ENCODE measurements around the gene MYLK2. TPM values are rescaled to one million over a fixed set of nuclear protein-coding genes. Genes with fewer than 3 reads are reported as not detected.
"Not testable (repeated sequence)": the region's sequence is repeated elsewhere in the genome, so short reads cannot be mapped to it uniquely, and the experiment has no call there.

Gene MYLK2
- total and polyA plus RNA-seq, 2 donors (not counting 1 experiment from before 2014, with no cell fraction given): under 0.01 TPM; not detected in 1

DNA sequence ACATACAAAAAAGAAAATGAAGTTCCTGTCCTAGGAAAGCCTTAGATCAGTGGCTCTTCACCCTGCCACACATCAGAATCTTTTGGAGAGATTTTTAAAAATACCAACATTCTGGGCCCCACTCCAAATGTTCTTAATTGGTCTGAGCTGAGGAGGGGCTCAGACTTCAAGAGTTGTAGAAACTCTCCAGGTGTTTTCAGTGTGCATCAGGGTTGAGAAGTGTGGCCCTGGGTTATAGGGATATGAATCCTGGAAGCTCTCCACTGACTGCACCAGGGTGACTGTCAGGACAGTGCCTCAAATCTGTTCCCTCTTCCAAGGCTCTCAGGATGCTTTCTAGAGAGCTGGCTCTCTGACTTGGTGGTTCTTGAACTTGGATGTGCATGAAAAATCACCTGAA is 5.5 kb upstream of the MYLK2 start:
- Histone ChIP-seq H3K27ac (ENCODE audit: insufficient read depth, low read length) (no peak overlapping the region), H2AFZ (ENCODE audit: low read length) (no peak overlapping the region), H3K9me3 (ENCODE audit: control insufficient read depth, insufficient read depth, low read depth, low read length) (no peaks in the 10 kb centered on the region), H3K4me2 (ENCODE audit: extremely low read depth, insufficient read depth, low read length) (no peak overlapping the region), H3K79me2 (ENCODE audit: control insufficient read depth, insufficient read depth, low read length) (no peaks in the 10 kb centered on the region), H3K4me3 (replicated peaks in 1 of 4; ENCODE audit: control extremely low read depth in 1 of 4, insufficient read depth in 1 of 4, low read depth in 3 of 4, low read length in 4 of 4) (no peak overlapping the region), H3K4me1 (ENCODE audit: control insufficient read depth, extremely low read depth, insufficient read depth, low read length) (peaks cover 23% of the 10 kb centered on the region), H3K9ac (ENCODE audit: insufficient read depth, low read length) (no peak overlapping the region), H3K27me3 (ENCODE audit: control insufficient read depth, insufficient read depth, low read length) (no peaks in the 10 kb centered on the region), H4K20me1 (ENCODE audit: control insufficient read depth, extremely low read depth, insufficient read depth, low read length) (no peaks in the 10 kb centered on the region), H3K36me3 (ENCODE audit: control insufficient read depth, insufficient read depth, low read length) (peaks cover 1% of the 10 kb centered on the region)
- no peak for DNase-seq (ENCODE audit: low read depth in 2 of 2)
- no peak for TF ChIP-seq CTCF (conservative IDR thresholded peaks at IDR 0.05 in 1 of 2, IDR thresholded peaks at IDR 0.05 in 1 of 2; ENCODE audit: low read depth in 1 of 2, low read length in 2 of 2)
- TF ChIP-seq EZH2 (IDR thresholded peaks at IDR 0.05; ENCODE audit: low read length, missing control alignments): no peak

DNA sequence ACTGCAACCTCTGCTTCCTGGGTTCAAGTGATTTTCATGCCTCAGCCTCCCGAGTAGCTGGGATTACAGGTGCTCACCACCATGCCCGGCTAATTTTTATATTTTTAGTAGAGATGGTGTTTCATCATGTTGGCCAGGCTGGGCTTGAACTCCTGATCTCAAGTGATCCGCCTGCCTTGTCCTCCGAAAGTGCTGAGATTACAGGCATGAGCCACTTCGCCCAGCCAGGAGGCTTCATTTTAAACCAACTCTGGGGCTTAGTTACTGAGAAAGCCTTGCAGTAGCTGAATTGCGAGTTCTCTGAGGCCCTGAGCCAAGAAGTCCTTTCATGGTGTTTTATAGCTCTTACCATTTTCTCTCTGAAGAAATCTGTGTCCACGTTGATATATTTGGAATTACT is 5.0 kb upstream of the MYLK2 start:
- not testable (repeated sequence) for H3K27me3 ChIP-seq (ENCODE audit: control insufficient read depth, insufficient read depth, low read length); H3K4me2 ChIP-seq (ENCODE audit: extremely low read depth, insufficient read depth, low read length); H3K9ac ChIP-seq (ENCODE audit: insufficient read depth, low read length); H3K27ac ChIP-seq (ENCODE audit: insufficient read depth, low read length); H3K4me3 ChIP-seq (replicated peaks in 1 of 4; ENCODE audit: control extremely low read depth in 1 of 4, insufficient read depth in 1 of 4, low read depth in 3 of 4, low read length in 4 of 4); H3K36me3 ChIP-seq (ENCODE audit: control insufficient read depth, insufficient read depth, low read length); H3K79me2 ChIP-seq (ENCODE audit: control insufficient read depth, insufficient read depth, low read length); DNase-seq (ENCODE audit: low read depth in 2 of 2); H3K9me3 ChIP-seq (ENCODE audit: control insufficient read depth, insufficient read depth, low read depth, low read length); H4K20me1 ChIP-seq (ENCODE audit: control insufficient read depth, extremely low read depth, insufficient read depth, low read length); H2AFZ ChIP-seq (ENCODE audit: low read length)
- peaks cover 23% of the 10 kb centered on the region for H3K4me1 ChIP-seq (ENCODE audit: control insufficient read depth, extremely low read depth, insufficient read depth, low read length)

DNA sequence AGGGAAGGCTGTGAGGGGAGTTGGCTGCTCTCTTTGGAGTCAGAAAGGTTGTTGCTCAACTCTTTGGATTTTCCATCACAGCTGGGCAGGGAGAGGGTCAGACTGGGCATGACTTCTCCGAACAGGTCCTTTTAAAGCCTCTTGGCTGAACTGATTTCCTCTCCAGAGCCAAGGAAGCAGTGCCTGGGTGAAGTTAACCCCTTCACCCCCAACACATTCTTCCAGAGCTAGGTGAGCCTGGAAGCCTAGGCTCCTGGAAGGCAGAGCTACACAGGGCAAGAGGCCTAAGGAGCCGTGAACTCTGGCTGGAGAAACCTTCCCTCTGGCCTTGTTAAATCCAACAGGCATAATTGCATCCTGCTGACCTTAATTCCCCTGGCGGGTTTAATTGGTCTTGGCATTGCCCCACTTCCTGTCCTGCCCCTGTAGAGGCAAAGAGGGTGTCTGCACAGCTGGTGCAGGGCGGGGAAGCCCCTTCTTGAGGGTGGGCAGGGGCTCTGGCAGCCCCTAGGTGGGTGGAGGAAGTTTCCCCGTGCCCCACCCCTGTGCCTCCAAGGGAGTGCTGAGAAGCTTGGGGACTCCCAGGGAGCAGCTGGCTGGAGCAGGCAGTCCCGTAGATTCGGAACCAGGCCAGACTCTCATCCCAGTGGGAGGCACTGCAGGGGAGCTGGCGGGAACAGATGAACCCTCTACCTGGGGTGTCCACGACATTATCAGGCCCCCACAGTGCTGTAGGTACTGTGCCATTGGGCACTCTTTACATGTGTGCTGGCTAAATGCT is 3.6 kb upstream of the MYLK2 start:
- Histone ChIP-seq H2AFZ (ENCODE audit: low read length) (no peak overlapping the region), H3K4me3 (replicated peaks in 1 of 4; ENCODE audit: control extremely low read depth in 1 of 4, insufficient read depth in 1 of 4, low read depth in 3 of 4, low read length in 4 of 4) (no peak overlapping the region), H3K4me2 (ENCODE audit: extremely low read depth, insufficient read depth, low read length) (no peak overlapping the region), H3K27me3 (ENCODE audit: control insufficient read depth, insufficient read depth, low read length) (no peaks in the 10 kb centered on the region), H3K36me3 (ENCODE audit: control insufficient read depth, insufficient read depth, low read length) (peaks cover 1% of the 10 kb centered on the region), H3K79me2 (ENCODE audit: control insufficient read depth, insufficient read depth, low read length) (no peaks in the 10 kb centered on the region), H3K9me3 (ENCODE audit: control insufficient read depth, insufficient read depth, low read depth, low read length) (no peaks in the 10 kb centered on the region), H4K20me1 (ENCODE audit: control insufficient read depth, extremely low read depth, insufficient read depth, low read length) (no peaks in the 10 kb centered on the region), H3K9ac (ENCODE audit: insufficient read depth, low read length) (no peak overlapping the region), H3K4me1 (ENCODE audit: control insufficient read depth, extremely low read depth, insufficient read depth, low read length) (peaks cover 15% of the 10 kb centered on the region), H3K27ac (ENCODE audit: insufficient read depth, low read length) (no peak overlapping the region)
- peak in 1 of 2 donors; percentile 28 for DNase-seq (ENCODE audit: low read depth in 2 of 2)
- TF ChIP-seq EZH2 (IDR thresholded peaks at IDR 0.05; ENCODE audit: low read length, missing control alignments) (no peak), CTCF (conservative IDR thresholded peaks at IDR 0.05 in 1 of 2, IDR thresholded peaks at IDR 0.05 in 1 of 2; ENCODE audit: low read depth in 1 of 2, low read length in 2 of 2) (no peak)
